GM18951 (cell line): Measurements from ENCODE around the gene GALNT12.

Experiments used
- POLR2A ChIP-seq: IDR thresholded peaks from 4 replicates; pipeline ENCODE4 v1.6.1; 2011; ENCODE audit warnings: mild to moderate bottlenecking; ENCODE audit not compliant: insufficient read length, insufficient read depth; ENCODE audit errors: extremely low read depth
- in situ Hi-C: fragments of 300-500 bp; cut with MboI; formaldehyde crosslinking; loops from one replicate; pipeline ENCODE4 v1.12.0; 2022; ENCODE audit warnings: low sequenced_read_pairs, mixed read lengths, inconsistent platforms; ENCODE audit not compliant: unreplicated experiment

The GALNT12 gene

GRCh38 chr9:98833090-98833956, 25.9 kb downstream of the GALNT12 start:
- in situ Hi-C loops: no loop called here
- no peak for TF ChIP-seq POLR2A

- in situ Hi-C loops: no loop called here
- TF ChIP-seq POLR2A: no peak
Observed at GRCh38 chr9:98834386-98834785, 26.9 kb downstream of the GALNT12 start.

GRCh38 chr9:98836206-98836605, 28.7 kb downstream of the GALNT12 start:
- in situ Hi-C loops: no loop called here
- no peak for TF ChIP-seq POLR2A

GRCh38 chr9:98837516-98837915, 30.0 kb downstream of the GALNT12 start:
- in situ Hi-C loops: no loop called here
- TF ChIP-seq POLR2A: no peak

- in situ Hi-C loops: no loop called here
- no peak for TF ChIP-seq POLR2A
Observed at GRCh38 chr9:98838155-98838867, 30.8 kb downstream of the GALNT12 start.

- TF ChIP-seq POLR2A: no peak
- in situ Hi-C loops: no loop called here
Observed at GRCh38 chr9:98838868-98839565, 31.5 kb downstream of the GALNT12 start.

- in situ Hi-C loops: loop anchor here (10.0 kb wide), 1 partner anchor 155 kb away; no protein-coding TSS in a partner anchor
- no peak for TF ChIP-seq POLR2A
Observed at GRCh38 chr9:98839724-98840123, 32.3 kb downstream of the GALNT12 start.

GRCh38 chr9:98842510-98842909, 35.0 kb downstream of the GALNT12 start:
- in situ Hi-C loops: loop anchor here (10.0 kb wide), 1 partner anchor 152 kb away; no protein-coding TSS in a partner anchor
- TF ChIP-seq POLR2A: no peak

- TF ChIP-seq POLR2A: no peak
Observed at GRCh38 chr9:98846081-98846480, 38.6 kb downstream of the GALNT12 start.

GRCh38 chr9:98846879-98847278, 39.4 kb downstream of the GALNT12 start:
- in situ Hi-C loops: loop anchor here (10.0 kb wide), 1 partner anchor 148 kb away; no protein-coding TSS in a partner anchor
- TF ChIP-seq POLR2A: no peak

More at GRCh38 chr9:98846081-98846480, 38.6 kb downstream of the GALNT12 start:
- in situ Hi-C loops: loop anchor here (10.0 kb wide), 1 partner anchor 149 kb away; no protein-coding TSS in a partner anchor

- no peak for TF ChIP-seq POLR2A
- in situ Hi-C loops: loop anchor here (10.0 kb wide), 1 partner anchor 146 kb away; no protein-coding TSS in a partner anchor
Observed at GRCh38 chr9:98848450-98849149, 41.1 kb downstream of the GALNT12 start.

- no peak for TF ChIP-seq POLR2A
- in situ Hi-C loops: loop anchor here (10.0 kb wide), 1 partner anchor 145 kb away; no protein-coding TSS in a partner anchor
Observed at GRCh38 chr9:98849563-98849962, 42.1 kb downstream of the GALNT12 start.
